ENCODE data around the gene PACSIN1.
A peak's percentile ranks its signal among the peaks of the same experiment; 100 is the strongest.

PACSIN1 gene

DNA sequence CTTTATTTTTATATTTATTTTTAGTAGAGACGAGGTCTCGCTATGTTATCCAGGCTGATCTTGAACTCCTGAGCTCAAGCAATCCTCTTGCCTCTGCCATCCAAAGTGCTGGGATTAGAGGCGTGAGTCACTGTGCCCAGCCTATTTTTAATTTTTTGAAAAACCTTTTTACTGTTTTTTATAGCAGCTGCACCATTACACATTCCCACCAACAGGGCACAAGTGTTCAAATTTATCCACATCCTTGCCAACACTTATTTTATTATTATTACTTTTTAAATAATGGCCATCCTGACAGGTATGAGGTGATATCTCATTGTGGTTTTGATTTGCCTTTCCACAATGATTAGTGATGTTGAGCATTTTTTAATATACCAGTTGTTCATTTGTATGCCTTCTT, 42.5 kb downstream of the PACSIN1 start:
- Histone ChIP-seq H3K36me3 (ENCODE audit: control insufficient read depth, insufficient read depth, low read length) (no peaks in the 10 kb centered on the region), H3K27ac (ENCODE audit: low read depth, low read length) (no peak overlapping the region), H3K9ac (ENCODE audit: low read length) (no peak overlapping the region), H3K4me1 (ENCODE audit: control insufficient read depth, insufficient read depth, low read length) (peaks cover 11% of the 10 kb centered on the region; the same call in 1 of the 2 replicates), H3K27me3 (ENCODE audit: control insufficient read depth, insufficient read depth, low read length) (no peaks in the 10 kb centered on the region), H3K4me3 (ENCODE audit: low read depth, low read length) (no peak overlapping the region), H3K9me3 (ENCODE audit: control insufficient read depth, insufficient read depth, low read depth, low read length) (no peaks in the 10 kb centered on the region)

DNA sequence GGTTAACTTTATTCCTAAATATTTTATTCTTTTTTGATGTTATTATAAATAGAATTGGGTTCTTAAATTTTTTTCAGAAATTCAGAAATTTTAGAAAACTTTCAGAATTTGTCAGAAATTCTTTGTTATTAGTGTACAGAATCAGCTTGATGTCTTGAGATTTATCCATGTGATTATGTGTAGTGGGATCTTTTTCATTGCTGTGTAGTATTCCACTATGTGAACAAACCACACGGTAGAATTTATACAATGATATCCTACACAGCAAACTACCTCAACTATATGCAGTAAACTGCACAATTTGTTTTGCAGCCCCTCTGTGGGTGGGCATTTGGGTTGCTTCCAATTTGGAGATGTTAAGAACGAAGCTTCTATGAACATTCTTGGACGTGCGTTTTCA, 43.9 kb downstream of the PACSIN1 start:
- no peaks in the 10 kb centered on the region for H3K9me3 ChIP-seq (ENCODE audit: control insufficient read depth, insufficient read depth, low read depth, low read length)
- H3K27ac ChIP-seq (ENCODE audit: low read depth, low read length): no peak overlapping the region
- H3K9ac ChIP-seq (ENCODE audit: low read length): no peak overlapping the region
- H3K4me1 ChIP-seq (ENCODE audit: control insufficient read depth, insufficient read depth, low read length): peaks cover 18% of the 10 kb centered on the region; the same call in 1 of the 2 replicates
- H3K4me3 ChIP-seq (ENCODE audit: low read depth, low read length): no peak overlapping the region
- no peaks in the 10 kb centered on the region for H3K36me3 ChIP-seq (ENCODE audit: control insufficient read depth, insufficient read depth, low read length)
- peaks cover 4% of the 10 kb centered on the region for H3K27me3 ChIP-seq (ENCODE audit: control insufficient read depth, insufficient read depth, low read length)

DNA sequence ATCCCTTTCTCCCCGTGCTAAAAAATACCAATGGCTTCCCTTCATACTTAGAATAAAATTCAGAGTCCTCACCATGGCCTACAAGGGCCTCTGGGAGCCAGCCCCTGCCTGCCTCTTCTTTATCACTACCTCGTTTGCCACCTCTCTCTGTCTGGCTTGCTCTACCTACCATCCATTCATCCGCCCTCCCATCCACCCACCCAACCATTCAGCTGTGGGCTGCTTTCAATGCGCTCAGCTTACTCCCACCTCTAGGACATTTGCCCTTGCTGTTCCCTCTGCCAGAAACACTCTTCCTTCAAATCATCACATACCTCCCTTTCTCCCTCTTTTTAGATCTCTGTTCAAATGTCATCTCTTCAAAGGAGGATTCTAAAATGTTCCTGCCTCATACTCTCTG, 44.4 kb downstream of the PACSIN1 start:
- Histone ChIP-seq H3K27me3 (ENCODE audit: control insufficient read depth, insufficient read depth, low read length) (peaks cover 7% of the 10 kb centered on the region), H3K27ac (ENCODE audit: low read depth, low read length) (no peak overlapping the region), H3K9me3 (ENCODE audit: control insufficient read depth, insufficient read depth, low read depth, low read length) (no peaks in the 10 kb centered on the region), H3K9ac (ENCODE audit: low read length) (no peak overlapping the region), H3K36me3 (ENCODE audit: control insufficient read depth, insufficient read depth, low read length) (no peaks in the 10 kb centered on the region), H3K4me1 (ENCODE audit: control insufficient read depth, insufficient read depth, low read length) (peaks cover 22% of the 10 kb centered on the region; the same call in 1 of the 2 replicates), H3K4me3 (ENCODE audit: low read depth, low read length) (no peak overlapping the region)

DNA sequence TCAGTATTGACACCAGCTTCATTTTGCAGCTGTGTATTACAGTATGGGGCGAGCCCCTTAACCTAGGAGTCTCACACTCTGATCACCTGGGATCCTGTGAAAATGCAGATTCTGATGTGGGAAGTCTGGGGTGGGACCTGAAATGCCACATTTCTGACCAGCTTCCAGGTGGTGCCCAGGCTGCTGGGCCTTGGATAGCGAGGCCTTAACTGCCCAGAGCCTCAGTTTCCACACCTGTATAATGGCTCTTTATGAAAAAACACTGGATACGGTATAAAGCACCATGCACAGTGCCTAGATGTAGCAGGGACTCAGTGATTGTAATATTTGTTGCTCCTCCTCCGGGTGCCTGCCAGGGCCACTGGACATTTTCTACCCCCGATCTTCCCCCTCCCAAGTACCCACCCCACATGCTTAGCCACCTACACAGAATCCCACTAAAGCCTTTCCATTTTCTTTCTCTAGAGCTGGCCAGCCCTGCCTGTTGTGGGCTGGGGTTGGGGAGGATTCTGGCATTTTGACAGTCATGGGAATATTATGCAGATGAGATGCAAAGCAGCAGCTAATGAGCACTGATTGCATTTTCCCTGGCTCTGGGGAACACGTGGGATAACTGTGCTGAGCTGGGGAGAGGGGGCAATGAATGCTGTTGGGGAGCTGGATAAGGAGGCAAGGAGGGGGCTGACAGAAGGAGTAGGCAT, 45.5 kb downstream of the PACSIN1 start:
- Histone ChIP-seq H3K4me1 (ENCODE audit: control insufficient read depth, insufficient read depth, low read length) (peaks cover 25% of the 10 kb centered on the region; the same call in 1 of the 2 replicates), H3K9me3 (ENCODE audit: control insufficient read depth, insufficient read depth, low read depth, low read length) (no peaks in the 10 kb centered on the region), H3K27me3 (ENCODE audit: control insufficient read depth, insufficient read depth, low read length) (peaks cover 10% of the 10 kb centered on the region), H3K4me3 (ENCODE audit: low read depth, low read length) (no peak overlapping the region), H3K27ac (ENCODE audit: low read depth, low read length) (no peak overlapping the region), H3K9ac (ENCODE audit: low read length) (no peak overlapping the region), H3K36me3 (ENCODE audit: control insufficient read depth, insufficient read depth, low read length) (no peaks in the 10 kb centered on the region)

DNA sequence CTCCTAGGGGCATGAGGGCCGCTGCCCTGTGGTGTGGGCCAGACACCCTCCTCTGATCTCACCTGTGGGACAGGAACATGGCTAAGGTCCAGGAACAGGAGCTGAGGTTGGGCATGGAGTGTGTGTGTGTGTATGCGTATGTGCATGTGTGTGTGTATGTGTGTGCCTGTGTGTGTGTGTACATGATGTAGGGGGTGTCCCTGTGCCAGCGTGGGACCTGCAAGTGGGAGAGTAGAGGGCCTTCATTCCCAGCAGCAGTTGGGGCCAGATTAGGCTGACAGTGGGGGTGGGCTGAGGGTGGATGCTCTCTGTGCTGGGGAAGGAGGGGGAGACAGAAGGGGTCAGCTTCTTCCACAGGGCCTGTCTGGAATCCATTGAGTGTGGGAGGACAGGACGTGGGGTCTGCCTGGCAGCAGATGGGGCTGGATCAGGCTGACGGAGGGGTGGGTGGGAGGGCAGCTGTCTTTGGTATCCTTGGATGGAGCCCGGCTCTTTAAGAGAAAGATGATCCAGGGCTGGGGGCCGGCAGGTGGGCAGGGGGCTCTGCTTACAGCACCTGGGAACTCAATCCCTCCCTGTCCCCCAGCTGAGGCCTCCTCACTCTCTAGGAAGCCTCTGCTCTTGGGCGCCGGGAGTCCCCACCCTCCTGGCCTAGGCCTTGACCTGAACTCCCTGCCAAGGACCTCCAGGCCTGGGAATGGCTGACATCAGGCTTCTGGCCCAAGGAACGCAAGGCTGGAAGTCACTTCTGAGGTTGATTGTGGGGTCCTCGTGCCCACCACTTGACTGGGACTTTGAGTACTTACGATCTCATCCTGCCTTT, 46.2 kb downstream of the PACSIN1 start:
- peaks cover 18% of the 10 kb centered on the region; the same call in 1 of the 2 replicates for H3K4me1 ChIP-seq (ENCODE audit: control insufficient read depth, insufficient read depth, low read length)
- H3K9me3 ChIP-seq (ENCODE audit: control insufficient read depth, insufficient read depth, low read depth, low read length): no peaks in the 10 kb centered on the region
- H3K4me3 ChIP-seq (ENCODE audit: low read depth, low read length): no peak overlapping the region
- peaks cover 10% of the 10 kb centered on the region for H3K27me3 ChIP-seq (ENCODE audit: control insufficient read depth, insufficient read depth, low read length)
- no peak overlapping the region for H3K27ac ChIP-seq (ENCODE audit: low read depth, low read length)
- no peak overlapping the region for H3K9ac ChIP-seq (ENCODE audit: low read length)
- no peaks in the 10 kb centered on the region for H3K36me3 ChIP-seq (ENCODE audit: control insufficient read depth, insufficient read depth, low read length)

DNA sequence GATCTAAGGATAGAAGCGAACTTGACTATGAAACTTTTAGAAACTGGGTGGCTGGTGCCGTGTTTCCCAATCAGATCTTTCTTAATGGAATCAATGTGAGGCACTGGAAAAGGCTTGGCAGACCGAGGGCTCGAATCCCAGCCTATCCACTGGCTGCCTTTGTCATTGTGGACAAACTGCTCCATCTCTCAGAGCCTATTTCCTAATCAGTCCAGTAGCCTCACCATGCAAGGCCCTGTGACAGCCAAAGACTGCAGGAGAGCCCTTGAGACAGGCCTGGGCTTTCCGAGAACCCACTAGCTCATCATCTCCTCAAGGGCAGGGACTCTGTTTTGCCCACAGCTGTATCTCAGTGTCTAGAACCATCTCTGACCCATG, 46.9 kb downstream of the PACSIN1 start:
- Histone ChIP-seq H3K36me3 (ENCODE audit: control insufficient read depth, insufficient read depth, low read length) (no peaks in the 10 kb centered on the region), H3K9ac (ENCODE audit: low read length) (no peak overlapping the region), H3K27ac (ENCODE audit: low read depth, low read length) (no peak overlapping the region), H3K9me3 (ENCODE audit: control insufficient read depth, insufficient read depth, low read depth, low read length) (no peaks in the 10 kb centered on the region), H3K4me1 (ENCODE audit: control insufficient read depth, insufficient read depth, low read length) (peaks cover 18% of the 10 kb centered on the region; the same call in 1 of the 2 replicates), H3K27me3 (ENCODE audit: control insufficient read depth, insufficient read depth, low read length) (peaks cover 10% of the 10 kb centered on the region), H3K4me3 (ENCODE audit: low read depth, low read length) (no peak overlapping the region)

DNA sequence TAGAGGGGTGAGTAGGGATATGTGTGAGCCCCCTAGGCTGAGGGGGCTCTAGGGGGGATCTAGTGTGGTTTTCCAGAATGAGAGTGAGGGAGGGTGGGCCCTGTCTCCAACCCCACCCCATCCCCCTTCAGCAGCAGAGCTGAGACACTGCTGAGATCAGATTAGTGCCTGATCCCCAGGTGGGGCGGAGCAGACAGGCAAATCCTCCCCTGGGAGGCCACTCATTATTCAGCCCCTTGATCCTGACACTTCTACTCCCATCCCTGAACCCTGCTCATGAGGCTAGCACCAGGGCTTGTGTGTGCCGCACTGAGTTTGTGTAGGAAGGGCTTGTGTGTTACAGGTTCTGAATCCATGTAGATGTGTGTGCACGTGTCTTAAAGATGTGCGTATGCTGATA, 47.8 kb downstream of the PACSIN1 start:
- Histone ChIP-seq H3K9ac (ENCODE audit: low read length) (no peak overlapping the region), H3K27ac (ENCODE audit: low read depth, low read length) (no peak overlapping the region), H3K9me3 (ENCODE audit: control insufficient read depth, insufficient read depth, low read depth, low read length) (no peaks in the 10 kb centered on the region), H3K4me1 (ENCODE audit: control insufficient read depth, insufficient read depth, low read length) (peaks cover 18% of the 10 kb centered on the region; the same call in 1 of the 2 replicates), H3K27me3 (ENCODE audit: control insufficient read depth, insufficient read depth, low read length) (peaks cover 10% of the 10 kb centered on the region), H3K36me3 (ENCODE audit: control insufficient read depth, insufficient read depth, low read length) (no peaks in the 10 kb centered on the region), H3K4me3 (ENCODE audit: low read depth, low read length) (no peak overlapping the region)

DNA sequence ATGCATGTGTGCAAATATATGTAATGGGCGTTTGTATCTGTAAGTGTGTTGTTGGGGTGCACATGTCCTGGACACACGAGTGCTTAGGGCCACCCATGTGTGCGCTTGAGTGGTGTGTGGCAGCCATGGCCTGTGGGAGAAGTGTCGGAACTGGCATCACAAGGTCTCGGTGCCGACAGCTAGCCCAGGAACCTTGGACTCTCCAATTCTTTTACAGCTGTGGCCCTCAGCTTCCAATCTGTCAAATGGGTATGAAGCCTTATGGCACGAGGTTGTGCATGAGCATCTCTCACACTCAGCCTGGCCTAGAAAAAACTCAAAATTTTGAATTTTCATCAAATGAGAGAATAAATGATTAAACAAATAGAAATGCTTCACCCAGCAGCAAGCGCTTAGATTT, 48.2 kb downstream of the PACSIN1 start:
- H3K9ac ChIP-seq (ENCODE audit: low read length): no peak overlapping the region
- H3K4me3 ChIP-seq (ENCODE audit: low read depth, low read length): peak overlapping the region; percentile 88
- peaks cover 18% of the 10 kb centered on the region; the same call in 1 of the 2 replicates for H3K4me1 ChIP-seq (ENCODE audit: control insufficient read depth, insufficient read depth, low read length)
- peaks cover 10% of the 10 kb centered on the region for H3K27me3 ChIP-seq (ENCODE audit: control insufficient read depth, insufficient read depth, low read length)
- no peaks in the 10 kb centered on the region for H3K36me3 ChIP-seq (ENCODE audit: control insufficient read depth, insufficient read depth, low read length)
- no peaks in the 10 kb centered on the region for H3K9me3 ChIP-seq (ENCODE audit: control insufficient read depth, insufficient read depth, low read depth, low read length)
- H3K27ac ChIP-seq (ENCODE audit: low read depth, low read length): no peak overlapping the region

DNA sequence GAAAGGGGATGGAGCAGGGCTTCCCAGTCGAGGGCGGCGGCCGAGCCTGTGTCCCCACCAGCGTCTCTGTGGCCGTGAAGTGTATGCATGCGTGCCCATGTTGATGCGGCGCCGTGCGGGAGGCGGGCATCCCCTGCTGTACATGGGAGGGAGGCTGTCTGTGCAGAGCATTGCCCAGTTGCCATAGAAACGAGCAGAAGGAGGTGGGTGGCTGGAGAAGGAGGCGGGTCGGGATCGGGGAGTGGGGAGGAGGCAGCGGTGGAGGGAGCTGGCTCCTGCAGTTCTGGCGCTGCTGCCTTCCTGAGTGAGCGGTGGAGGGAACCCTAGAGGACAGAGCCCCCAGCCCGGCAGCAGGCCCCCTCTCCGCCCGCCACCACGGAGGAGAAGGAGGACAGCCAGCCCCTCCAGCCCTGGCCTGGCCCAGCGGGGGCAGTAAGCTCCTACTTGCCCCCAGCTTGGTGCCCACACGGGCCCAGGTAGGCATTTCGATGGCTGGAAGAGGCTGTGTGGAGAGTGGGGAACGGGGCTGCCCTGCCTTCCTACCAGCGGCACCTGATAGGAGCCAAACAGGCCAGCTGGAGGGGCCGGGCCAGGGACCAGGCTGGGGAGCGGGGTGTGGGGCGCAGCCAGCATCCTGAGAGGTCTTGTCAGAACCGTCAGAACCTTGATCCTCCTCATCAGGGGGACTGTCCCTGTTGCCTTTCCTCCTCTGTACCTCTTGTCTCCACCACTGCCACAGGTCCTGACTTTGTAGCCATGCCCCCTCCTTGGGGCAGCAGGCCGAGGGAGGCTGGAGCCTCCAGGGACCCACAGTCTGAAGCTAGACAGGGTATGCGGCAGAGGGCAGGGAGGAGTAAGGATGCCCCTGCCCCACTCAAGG, 49.0 kb downstream of the PACSIN1 start:
- H3K27me3 ChIP-seq (ENCODE audit: control insufficient read depth, insufficient read depth, low read length): peaks cover 10% of the 10 kb centered on the region
- H3K4me3 ChIP-seq (ENCODE audit: low read depth, low read length): peak overlapping the region; percentile 88
- H3K36me3 ChIP-seq (ENCODE audit: control insufficient read depth, insufficient read depth, low read length): no peaks in the 10 kb centered on the region
- no peak overlapping the region for H3K27ac ChIP-seq (ENCODE audit: low read depth, low read length)
- H3K9me3 ChIP-seq (ENCODE audit: control insufficient read depth, insufficient read depth, low read depth, low read length): no peaks in the 10 kb centered on the region
- H3K9ac ChIP-seq (ENCODE audit: low read length): peak overlapping the region; percentile 37
- H3K4me1 ChIP-seq (ENCODE audit: control insufficient read depth, insufficient read depth, low read length): peaks cover 18% of the 10 kb centered on the region; the same call in 1 of the 2 replicates

DNA sequence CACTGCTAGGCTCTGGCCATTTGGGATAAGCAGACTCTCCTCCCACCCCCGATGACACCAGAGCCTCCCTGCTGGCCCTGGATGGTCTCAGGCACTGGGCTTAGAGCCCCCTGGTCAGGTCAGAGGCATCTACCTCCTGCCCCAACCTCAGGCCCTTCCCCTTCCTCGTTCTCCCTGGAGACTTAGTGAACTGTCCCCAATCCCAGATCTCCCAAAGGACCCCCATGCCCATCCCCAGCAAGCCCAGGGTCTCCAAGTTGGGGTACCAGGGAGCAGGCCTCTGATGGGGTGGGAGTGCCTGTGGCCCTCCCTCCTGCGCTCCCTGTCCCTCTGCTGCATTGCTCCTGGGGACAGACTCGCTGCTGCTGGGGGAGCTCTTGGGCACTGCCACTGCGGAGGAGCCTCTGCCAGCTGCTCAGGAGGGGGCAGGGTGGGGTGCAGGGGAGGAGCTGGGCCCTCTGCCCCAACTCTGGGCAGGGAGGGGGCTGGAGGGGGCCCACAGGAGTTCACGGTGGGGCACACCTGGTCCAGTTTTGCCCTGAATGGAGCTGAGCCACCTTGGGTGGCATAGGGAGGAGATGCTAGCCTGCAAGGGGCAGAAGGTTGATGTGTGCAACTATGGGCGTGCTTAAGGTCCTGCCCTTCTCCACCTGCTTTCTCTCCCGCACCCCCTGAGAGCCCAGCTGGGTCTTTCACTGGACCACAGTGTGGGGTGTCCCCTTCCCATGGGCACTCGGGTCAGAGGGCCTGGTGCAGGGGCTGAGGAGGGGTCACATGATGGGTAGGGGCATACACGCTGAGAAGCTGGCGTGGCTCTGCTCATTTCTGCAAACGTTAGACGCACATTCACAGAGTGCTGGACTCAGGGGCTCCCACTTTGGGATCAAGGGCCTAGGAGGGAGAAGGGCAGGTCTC, 49.9 kb downstream of the PACSIN1 start:
- H3K9ac ChIP-seq (ENCODE audit: low read length): peak overlapping the region; percentile 6
- H3K9me3 ChIP-seq (ENCODE audit: control insufficient read depth, insufficient read depth, low read depth, low read length): no peaks in the 10 kb centered on the region
- peaks cover 10% of the 10 kb centered on the region for H3K27me3 ChIP-seq (ENCODE audit: control insufficient read depth, insufficient read depth, low read length)
- H3K36me3 ChIP-seq (ENCODE audit: control insufficient read depth, insufficient read depth, low read length): no peaks in the 10 kb centered on the region
- no peak overlapping the region for H3K27ac ChIP-seq (ENCODE audit: low read depth, low read length)
- peak overlapping the region; percentile 88; the same call in 1 of the 2 replicates for H3K4me3 ChIP-seq (ENCODE audit: low read depth, low read length)
- peaks cover 18% of the 10 kb centered on the region; the same call in 1 of the 2 replicates for H3K4me1 ChIP-seq (ENCODE audit: control insufficient read depth, insufficient read depth, low read length)
